Left ventricle myocardium inferior (tissue), 1 donor: ENCODE measurements around the gene ITGB7. TPM values are rescaled to one million over a fixed set of nuclear protein-coding genes. Genes with fewer than 3 reads are reported as not detected.

Source experiments
- DNase-seq: peaks from one replicate; pipeline ENCODE4 v3.0.0-alpha.2; 2020
- H3K27ac ChIP-seq: fragments of 200-600 bp; replicated peaks from 2 replicates; pipeline ENCODE4 v1.8.0; 2021
- H3K27me3 ChIP-seq: fragments of 200-600 bp; 2 replicates; pipeline ENCODE4 v1.8.0; 2021; ENCODE audit warnings: low read depth
- H3K36me3 ChIP-seq: fragments of 200-600 bp; 2 replicates; pipeline ENCODE4 v1.8.0; 2021
- H3K4me1 ChIP-seq: fragments of 200-600 bp; 2 replicates; pipeline ENCODE4 v1.8.0; 2021
- H3K4me3 ChIP-seq: fragments of 200-600 bp; 2 replicates; pipeline ENCODE4 v1.8.0; 2021; ENCODE audit warnings: mild to moderate bottlenecking, moderate library complexity
- H3K9me3 ChIP-seq: fragments of 200-600 bp; replicated peaks from 2 replicates; pipeline ENCODE4 v1.8.0; 2021
- intact Hi-C: fragments of 100-400 bp; cut with micrococcal nuclease; formaldehyde crosslinking; loops from one replicate; pipeline ENCODE4 v1.11.0; 2022
- total RNA-seq: library from RNA; stranded (reverse); fragmentation: NEBNext Ultra II Directional; extraction: Animal tissue kit (Norgen Biotek cat#: 25700); gene quantifications from one replicate; pipeline ENCODE4 v1.2.1, GENCODE V29; 2021
- TF ChIP-seq, protein P1 (sequence below): fragments of 200-600 bp; IDR thresholded peaks from 2 replicates; pipeline ENCODE4 v1.8.0; 2021; ENCODE audit warnings: antibody characterized with exemption, mild to moderate bottlenecking, borderline replicate concordance
- donor health status: DM: no; HTN: yes; CAD: no; lungs with severe emphysema.

ITGB7 gene
- total RNA-seq, 1 donor from 2014 or later, result 1.1 TPM

DNA sequence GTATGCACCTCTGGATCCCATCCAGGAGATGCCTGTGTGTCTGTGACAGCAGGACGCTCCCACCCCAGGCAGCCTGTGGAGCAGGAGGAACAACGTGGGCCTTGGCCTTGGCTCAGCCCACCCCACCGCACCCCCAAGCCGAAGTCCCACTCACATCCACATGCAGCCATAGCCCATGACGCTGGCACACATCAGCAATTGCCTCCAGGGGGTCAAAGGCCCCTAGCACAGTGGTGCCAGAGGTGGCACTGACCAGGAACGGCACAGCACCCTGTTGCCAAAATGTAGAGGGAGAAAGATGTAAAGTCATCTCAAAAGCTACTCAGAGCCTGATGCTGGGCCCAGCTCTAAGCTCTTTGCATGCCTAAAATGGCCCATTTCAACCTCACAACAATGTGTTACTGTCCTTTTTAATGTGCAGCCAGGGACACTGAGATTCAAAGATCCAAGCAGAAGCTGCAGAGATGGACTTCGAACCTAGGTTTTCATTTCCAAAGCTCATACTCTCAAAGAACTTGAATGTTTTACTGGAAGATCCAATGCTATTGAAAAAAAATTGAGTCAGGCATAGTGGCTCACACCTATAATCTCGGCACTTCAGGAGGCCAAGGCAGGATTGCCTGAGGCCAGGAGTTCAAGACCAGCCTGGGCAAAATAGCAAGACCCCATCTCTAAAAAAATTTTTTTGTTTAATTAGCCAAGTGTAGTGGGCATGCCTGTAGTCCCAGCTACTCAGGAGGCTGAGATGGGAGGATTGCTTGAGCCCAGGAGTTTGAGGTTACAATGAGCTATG, 45.7 kb downstream of the ITGB7 start:
- intact Hi-C loops, result loop anchor here (5.0 kb wide), 1 partner anchor 36 kb away; no protein-coding TSS in a partner anchor
- Histone ChIP-seq H3K36me3 (peaks cover 12% of the 10 kb centered on the region), H3K27ac (no peak overlapping the region)

DNA sequence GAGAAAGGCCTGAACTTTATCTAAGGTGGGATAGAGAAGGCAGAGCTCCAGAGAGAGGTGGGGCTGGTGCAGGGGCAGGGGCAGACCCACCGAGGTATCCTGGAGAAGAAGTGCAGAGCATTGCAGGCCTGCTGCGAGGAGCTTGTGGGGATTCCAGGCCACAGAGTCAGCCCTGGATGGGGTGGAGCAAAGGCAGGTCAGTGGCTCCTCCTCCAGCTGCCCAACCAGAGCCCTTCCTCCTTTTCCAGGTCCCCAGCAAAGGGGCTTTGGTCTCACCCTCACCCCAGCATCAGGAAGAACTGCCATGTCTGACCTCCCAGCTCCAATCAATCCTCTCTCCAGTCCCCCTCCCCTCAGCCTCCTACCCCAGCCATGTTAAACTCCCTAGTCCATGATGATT, 46.4 kb downstream of the ITGB7 start:
- Histone ChIP-seq H3K27me3 (no peaks in the 10 kb centered on the region), H3K9me3 (no peaks in the 10 kb centered on the region), H3K4me1 (peaks cover 3% of the 10 kb centered on the region), H3K4me3 (no peak overlapping the region), H3K27ac (no peak overlapping the region), H3K36me3 (peaks cover 12% of the 10 kb centered on the region)
- intact Hi-C loops, result loop anchor here (5.0 kb wide), 1 partner anchor 37 kb away; no protein-coding TSS in a partner anchor
- DNase-seq, result no peak
- TF ChIP-seq, protein P1, sequence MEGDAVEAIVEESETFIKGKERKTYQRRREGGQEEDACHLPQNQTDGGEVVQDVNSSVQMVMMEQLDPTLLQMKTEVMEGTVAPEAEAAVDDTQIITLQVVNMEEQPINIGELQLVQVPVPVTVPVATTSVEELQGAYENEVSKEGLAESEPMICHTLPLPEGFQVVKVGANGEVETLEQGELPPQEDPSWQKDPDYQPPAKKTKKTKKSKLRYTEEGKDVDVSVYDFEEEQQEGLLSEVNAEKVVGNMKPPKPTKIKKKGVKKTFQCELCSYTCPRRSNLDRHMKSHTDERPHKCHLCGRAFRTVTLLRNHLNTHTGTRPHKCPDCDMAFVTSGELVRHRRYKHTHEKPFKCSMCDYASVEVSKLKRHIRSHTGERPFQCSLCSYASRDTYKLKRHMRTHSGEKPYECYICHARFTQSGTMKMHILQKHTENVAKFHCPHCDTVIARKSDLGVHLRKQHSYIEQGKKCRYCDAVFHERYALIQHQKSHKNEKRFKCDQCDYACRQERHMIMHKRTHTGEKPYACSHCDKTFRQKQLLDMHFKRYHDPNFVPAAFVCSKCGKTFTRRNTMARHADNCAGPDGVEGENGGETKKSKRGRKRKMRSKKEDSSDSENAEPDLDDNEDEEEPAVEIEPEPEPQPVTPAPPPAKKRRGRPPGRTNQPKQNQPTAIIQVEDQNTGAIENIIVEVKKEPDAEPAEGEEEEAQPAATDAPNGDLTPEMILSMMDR, result no peak

More for the DNA sequence above, 45.7 kb downstream of the ITGB7 start:
- Histone ChIP-seq H3K4me1 (no peaks in the 10 kb centered on the region), H3K4me3 (no peak overlapping the region), H3K9me3 (no peaks in the 10 kb centered on the region), H3K27me3 (no peaks in the 10 kb centered on the region)
- DNase-seq, result no peak
- TF ChIP-seq, protein P1, result no peak

DNA sequence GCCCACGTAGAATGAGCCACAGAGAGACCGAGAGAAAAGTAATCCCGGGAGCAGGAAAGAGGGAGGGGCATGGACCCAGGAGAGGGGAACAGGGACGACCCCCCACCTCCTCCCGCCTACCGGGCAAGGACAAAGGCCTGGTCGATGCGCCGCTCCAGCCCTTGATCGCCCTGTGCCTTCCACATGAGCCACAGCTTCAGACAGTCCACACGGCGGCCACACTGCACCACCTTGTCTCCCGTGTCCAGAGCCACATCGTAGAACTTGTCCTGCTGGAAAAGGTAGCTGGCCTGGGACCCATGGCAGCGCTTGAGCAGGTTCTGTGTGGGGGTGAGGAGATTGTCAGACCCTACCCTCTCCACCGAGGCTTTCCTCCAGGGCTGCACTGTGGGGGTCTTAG, 47.1 kb downstream of the ITGB7 start:
- Histone ChIP-seq H3K4me1 (peaks cover 6% of the 10 kb centered on the region), H3K9me3 (no peaks in the 10 kb centered on the region), H3K36me3 (peaks cover 12% of the 10 kb centered on the region), H3K4me3 (no peak overlapping the region), H3K27ac (no peak overlapping the region), H3K27me3 (no peaks in the 10 kb centered on the region)
- intact Hi-C loops, result loop anchor here (5.0 kb wide), 1 partner anchor 37 kb away; no protein-coding TSS in a partner anchor
- no peak for DNase-seq
- TF ChIP-seq, protein P1, result no peak

DNA sequence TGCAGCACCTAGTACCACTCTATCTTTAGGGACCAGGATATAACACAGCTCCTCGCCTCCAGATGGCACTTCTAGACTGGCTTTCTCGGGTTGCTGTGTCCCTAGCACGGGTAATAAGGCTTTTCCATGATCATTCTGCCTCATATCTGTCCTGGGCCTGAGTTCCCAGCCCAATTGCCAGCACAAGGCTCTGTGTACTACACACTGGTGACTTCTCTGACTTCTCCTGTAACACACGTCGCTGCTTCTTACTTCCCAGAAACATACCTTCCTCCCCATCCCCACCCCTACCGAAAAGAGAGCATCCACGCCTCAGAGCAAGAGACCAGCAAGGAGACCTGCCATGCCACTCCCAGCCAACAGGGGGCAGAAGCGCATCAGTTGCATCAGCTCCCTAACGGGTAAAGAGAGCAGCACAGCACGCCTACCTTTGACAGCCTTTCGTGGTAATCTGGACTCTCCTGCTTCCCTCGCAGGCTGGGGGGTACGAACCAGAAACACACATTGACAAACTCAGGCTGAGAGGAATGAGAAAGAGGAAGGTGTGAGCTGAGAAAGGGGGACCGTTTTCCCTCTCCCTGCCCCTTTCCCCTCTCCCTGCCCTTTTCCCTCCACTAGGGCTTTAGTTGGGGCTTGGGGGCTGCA, 47.7 kb downstream of the ITGB7 start:
- no peaks in the 10 kb centered on the region for H3K9me3 ChIP-seq
- DNase-seq, result peak; percentile 81
- peaks cover 11% of the 10 kb centered on the region for H3K36me3 ChIP-seq
- H3K4me3 ChIP-seq, result no peak overlapping the region
- TF ChIP-seq, protein P1, result peak; percentile 96
- H3K27ac ChIP-seq, result no peak overlapping the region
- H3K27me3 ChIP-seq, result no peaks in the 10 kb centered on the region
- intact Hi-C loops, result no loop called here
- H3K4me1 ChIP-seq, result peaks cover 6% of the 10 kb centered on the region

DNA sequence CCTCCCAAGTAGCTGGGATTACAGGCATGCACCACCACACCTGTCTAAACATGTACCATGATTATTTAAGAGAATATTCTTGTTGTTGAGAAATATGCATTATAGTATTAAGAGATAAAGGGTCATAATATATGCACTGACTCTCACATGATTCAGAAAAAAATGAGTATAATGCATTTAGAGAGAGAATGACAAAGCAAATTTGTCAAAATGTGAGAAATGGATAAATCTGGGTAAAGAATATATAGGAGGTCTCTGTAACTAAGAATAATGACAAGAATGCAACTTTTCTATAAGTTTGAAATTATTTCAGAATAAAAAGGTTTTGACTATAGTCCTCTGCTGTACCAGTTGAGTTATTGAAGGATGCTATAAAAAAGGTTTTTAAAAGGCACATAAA, 54.7 kb downstream of the ITGB7 start:
- intact Hi-C loops, result no loop called here
- H3K36me3 ChIP-seq, result peaks cover 3% of the 10 kb centered on the region
- TF ChIP-seq, protein P1, result no peak
- peaks cover 6% of the 10 kb centered on the region for H3K4me1 ChIP-seq
- H3K27ac ChIP-seq, result no peak overlapping the region
- H3K4me3 ChIP-seq, result no peak overlapping the region
- no peaks in the 10 kb centered on the region for H3K9me3 ChIP-seq
- DNase-seq, result no peak
- no peaks in the 10 kb centered on the region for H3K27me3 ChIP-seq
